Spinal cord (tissue), 10 donors: Measurements from ENCODE around the gene CTNNA3. TPM values are rescaled to one million over a fixed set of nuclear protein-coding genes. Genes with fewer than 3 reads are reported as not detected.

Experiments used
- DNase-seq, 6 donors: peaks; one replicate each; pipeline versions ENCODE4 v3.0.0 to v3.0.0-alpha.2; 2013 to 2015; ENCODE audit warnings: low spot score in 6 of 6, low read depth in 4 of 6
- H3K27ac ChIP-seq: one replicate; pipeline ENCODE4 v1.5.1; 2013; ENCODE audit warnings: low read depth, low read length, control low read depth
- H3K27me3 ChIP-seq: one replicate; pipeline ENCODE4 v1.6.1; 2013; ENCODE audit warnings: low read length; ENCODE audit not compliant: control insufficient read depth, insufficient read depth
- H3K36me3 ChIP-seq: one replicate; pipeline ENCODE4 v1.6.1; 2013; ENCODE audit warnings: low read length; ENCODE audit not compliant: control insufficient read depth, insufficient read depth
- H3K4me1 ChIP-seq: one replicate; pipeline ENCODE4 v1.6.1; 2013; ENCODE audit warnings: low read length; ENCODE audit not compliant: control insufficient read depth, insufficient read depth
- H3K4me3 ChIP-seq: one replicate; pipeline ENCODE4 v1.5.1; 2013; ENCODE audit warnings: low read depth, low read length, control low read depth
- H3K9me3 ChIP-seq: one replicate; pipeline ENCODE4 v1.6.1; 2013; ENCODE audit warnings: low read length; ENCODE audit not compliant: control insufficient read depth, insufficient read depth
- WGBS: methylation state at CpG from one replicate; pipeline ENCODE4 v1.1.5; 2013; ENCODE audit warnings: missing lambda C conversion rate; ENCODE audit not compliant: insufficient coverage; 5-methylcytosine and 5-hydroxymethylcytosine counted together
- polyA plus RNA-seq, 2 donors: library from polyadenylated mRNA; unstranded; fragments of 120-200 nt; gene quantifications; one replicate each; pipeline ENCODE4 v1.2.1, GENCODE V29; 2013; ENCODE audit not compliant: insufficient read length in 2 of 2
- total RNA-seq, 2 donors: library from RNA; depleted of rRNA in 1 of 2; stranded (reverse); fragments of 120-200 nt in 1 of 2; fragments of >200 nt in 1 of 2; gene quantifications; one replicate each; pipeline versions ENCODE4 v1.2.3 to v1.2.4, GENCODE V29; 2013 to 2014
- donor health status: healthy.

Gene CTNNA3
- total and polyA plus RNA-seq, 4 donors = 15.3 to 63.5 (median 41.0) TPM

- WGBS = no CpG with 5 or more reads among the region's 1 CpG
- no peaks in the 10 kb centered on the region for H3K9me3 ChIP-seq
- H3K27ac ChIP-seq = no peak overlapping the region
- no peaks in the 10 kb centered on the region for H3K36me3 ChIP-seq
- no peaks in the 10 kb centered on the region for H3K4me1 ChIP-seq
- no peak overlapping the region for H3K4me3 ChIP-seq
- H3K27me3 ChIP-seq = no peaks in the 10 kb centered on the region
- no peak for DNase-seq
These were observed 909.3 kb downstream of the CTNNA3 start for GRCh38 chr10:66786709-66787108.

GRCh38 chr10:66784770-66785169, 911.2 kb downstream of the CTNNA3 start:
- no peak overlapping the region for H3K27ac ChIP-seq
- H3K27me3 ChIP-seq = no peaks in the 10 kb centered on the region
- no CpG with 5 or more reads among the region's 1 CpG for WGBS
- no peaks in the 10 kb centered on the region for H3K9me3 ChIP-seq
- H3K4me3 ChIP-seq = no peak overlapping the region
- no peak for DNase-seq
- no peaks in the 10 kb centered on the region for H3K4me1 ChIP-seq
- H3K36me3 ChIP-seq = no peaks in the 10 kb centered on the region

- 40% methylated on average over 2 of the region's 5 CpGs for WGBS
- Histone ChIP-seq H3K27ac (no peak overlapping the region), H3K9me3 (no peaks in the 10 kb centered on the region), H3K4me1 (no peaks in the 10 kb centered on the region), H3K27me3 (no peaks in the 10 kb centered on the region), H3K4me3 (no peak overlapping the region), H3K36me3 (no peaks in the 10 kb centered on the region)
- peak in 1 of 6 donors; percentile 9 for DNase-seq
These were observed 912.7 kb downstream of the CTNNA3 start for GRCh38 chr10:66783316-66783715.

- no peaks in the 10 kb centered on the region for H3K4me1 ChIP-seq
- no peaks in the 10 kb centered on the region for H3K9me3 ChIP-seq
- no peak overlapping the region for H3K4me3 ChIP-seq
- no peak for DNase-seq
- H3K27ac ChIP-seq = no peak overlapping the region
- H3K36me3 ChIP-seq = no peaks in the 10 kb centered on the region
- WGBS = no CpG with 5 or more reads among the region's 1 CpG
- H3K27me3 ChIP-seq = no peaks in the 10 kb centered on the region
These were observed 913.2 kb downstream of the CTNNA3 start for GRCh38 chr10:66782776-66783175.

- H3K36me3 ChIP-seq = no peaks in the 10 kb centered on the region
- DNase-seq = no peak
- H3K4me1 ChIP-seq = no peaks in the 10 kb centered on the region
- H3K9me3 ChIP-seq = no peaks in the 10 kb centered on the region
- H3K4me3 ChIP-seq = no peak overlapping the region
- H3K27ac ChIP-seq = no peak overlapping the region
- H3K27me3 ChIP-seq = no peaks in the 10 kb centered on the region
These were observed 913.9 kb downstream of the CTNNA3 start for GRCh38 chr10:66782144-66782543.

GRCh38 chr10:66780796-66781195, 915.2 kb downstream of the CTNNA3 start:
- peak in 1 of 6 donors; percentile 15 for DNase-seq
- Histone ChIP-seq H3K36me3 (no peaks in the 10 kb centered on the region), H3K9me3 (no peaks in the 10 kb centered on the region), H3K27me3 (no peaks in the 10 kb centered on the region), H3K4me1 (no peaks in the 10 kb centered on the region), H3K4me3 (no peak overlapping the region), H3K27ac (no peak overlapping the region)
- no CpG with 5 or more reads among the region's 3 CpGs for WGBS

GRCh38 chr10:66778351-66778750, 917.6 kb downstream of the CTNNA3 start:
- WGBS = 72% methylated on average over 3 of the region's 4 CpGs
- no peak overlapping the region for H3K27ac ChIP-seq
- no peaks in the 10 kb centered on the region for H3K4me1 ChIP-seq
- H3K4me3 ChIP-seq = no peak overlapping the region
- no peaks in the 10 kb centered on the region for H3K9me3 ChIP-seq
- H3K36me3 ChIP-seq = no peaks in the 10 kb centered on the region
- H3K27me3 ChIP-seq = no peaks in the 10 kb centered on the region
- peak in 1 of 6 donors; percentile 6 for DNase-seq

- H3K27me3 ChIP-seq = no peaks in the 10 kb centered on the region
- DNase-seq = no peak
- no CpG with 5 or more reads among the region's 2 CpGs for WGBS
- H3K4me1 ChIP-seq = no peaks in the 10 kb centered on the region
- H3K4me3 ChIP-seq = no peak overlapping the region
- H3K9me3 ChIP-seq = no peaks in the 10 kb centered on the region
- H3K36me3 ChIP-seq = no peaks in the 10 kb centered on the region
- H3K27ac ChIP-seq = no peak overlapping the region
These were observed 918.3 kb downstream of the CTNNA3 start for GRCh38 chr10:66777665-66778064.

GRCh38 chr10:66773472-66773817, 922.5 kb downstream of the CTNNA3 start:
- 100% methylated on average over 2 of the region's 7 CpGs for WGBS
- Histone ChIP-seq H3K27ac (no peak overlapping the region), H3K4me3 (no peak overlapping the region), H3K36me3 (no peaks in the 10 kb centered on the region), H3K27me3 (no peaks in the 10 kb centered on the region), H3K4me1 (no peaks in the 10 kb centered on the region), H3K9me3 (no peaks in the 10 kb centered on the region)
- no peak for DNase-seq

- Histone ChIP-seq H3K36me3 (no peaks in the 10 kb centered on the region), H3K4me1 (no peaks in the 10 kb centered on the region), H3K27ac (no peak overlapping the region), H3K27me3 (no peaks in the 10 kb centered on the region), H3K9me3 (no peaks in the 10 kb centered on the region), H3K4me3 (no peak overlapping the region)
- WGBS = 100% methylated on average over 1 of the region's 4 CpGs
- no peak for DNase-seq
These were observed 923.2 kb downstream of the CTNNA3 start for GRCh38 chr10:66772548-66773471.
